Activated T-cell treated with anti-CD3 and anti-CD28 coated beads, Interleukin-2, amount 50 U/mL, for 4 hours (primary cell): ENCODE data around the gene IQGAP1. TPM values are rescaled to one million over a fixed set of nuclear protein-coding genes. Genes with fewer than 3 reads are reported as not detected.

Experiments used
- ATAC-seq, 2 donors: fragments of 200-7000 bp; cut with Tn5 transposase; one replicate each; pipeline ENCODE4 v1.10.0; 2021
- DNase-seq: peaks from one replicate; pipeline ENCODE4 v3.0.0-alpha.2; 2020
- H3K27me3 Mint-ChIP-seq: one replicate; pipeline ENCODE4 v1.8.0; 2021; ENCODE audit warnings: low read depth, mixed read lengths
- H3K36me3 Mint-ChIP-seq: one replicate; pipeline ENCODE4 v1.8.0; 2022; ENCODE audit warnings: mixed read lengths; ENCODE audit not compliant: insufficient read depth
- H3K4me1 Mint-ChIP-seq: one replicate; pipeline ENCODE4 v1.8.0; 2021; ENCODE audit warnings: low read depth, mixed read lengths
- H3K4me3 Mint-ChIP-seq: one replicate; pipeline ENCODE4 v1.8.0; 2021; ENCODE audit warnings: mild to moderate bottlenecking, moderate library complexity, mixed read lengths
- H3K9me3 Mint-ChIP-seq: one replicate; pipeline ENCODE4 v1.8.0; 2021; ENCODE audit warnings: mixed read lengths
- total RNA-seq, 3 donors: library from RNA; stranded (reverse); gene quantifications; one replicate each; pipeline ENCODE4 v1.2.1, GENCODE V29; 2021

Gene IQGAP1
- total RNA-seq, 3 donors from 2014 or later, result 83.1 to 96.0 (median 91.4) TPM

GRCh38 chr15:90354986-90355385, 33.1 kb upstream of the IQGAP1 start:
- DNase-seq (no peak), ATAC-seq (no peak)
- Mint-ChIP-seq H3K36me3 (no peaks in the 10 kb centered on the region), H3K4me3 (no peak overlapping the region), H3K27me3 (no peaks in the 10 kb centered on the region), H3K4me1 (peaks cover 10% of the 10 kb centered on the region), H3K9me3 (no peaks in the 10 kb centered on the region)

- no peaks in the 10 kb centered on the region for H3K36me3 Mint-ChIP-seq
- DNase-seq, result no peak
- ATAC-seq, result peak in 1 of 2 donors; percentile 54
- H3K9me3 Mint-ChIP-seq, result no peaks in the 10 kb centered on the region
- peaks cover 14% of the 10 kb centered on the region for H3K4me1 Mint-ChIP-seq
- no peaks in the 10 kb centered on the region for H3K27me3 Mint-ChIP-seq
- no peak overlapping the region for H3K4me3 Mint-ChIP-seq
Measured at GRCh38 chr15:90358124-90359033, 29.7 kb upstream of the IQGAP1 start.

- Mint-ChIP-seq H3K36me3 (no peaks in the 10 kb centered on the region), H3K4me1 (peaks cover 21% of the 10 kb centered on the region), H3K9me3 (no peaks in the 10 kb centered on the region), H3K27me3 (no peaks in the 10 kb centered on the region), H3K4me3 (no peak overlapping the region)
- ATAC-seq, result no peak
- no peak for DNase-seq
Measured at GRCh38 chr15:90360746-90361145, 27.3 kb upstream of the IQGAP1 start.

- Mint-ChIP-seq H3K27me3 (no peaks in the 10 kb centered on the region), H3K36me3 (no peaks in the 10 kb centered on the region), H3K4me3 (no peak overlapping the region), H3K9me3 (no peaks in the 10 kb centered on the region), H3K4me1 (peaks cover 21% of the 10 kb centered on the region)
- DNase-seq (no peak), ATAC-seq (no peak)
Measured at GRCh38 chr15:90362936-90363212, 25.2 kb upstream of the IQGAP1 start.

- Mint-ChIP-seq H3K4me1 (peaks cover 21% of the 10 kb centered on the region), H3K36me3 (no peaks in the 10 kb centered on the region), H3K27me3 (no peaks in the 10 kb centered on the region), H3K4me3 (no peak overlapping the region), H3K9me3 (no peaks in the 10 kb centered on the region)
- no peak for ATAC-seq
- no peak for DNase-seq
Measured at GRCh38 chr15:90364251-90364650, 23.8 kb upstream of the IQGAP1 start.

GRCh38 chr15:90365414-90366055, 22.5 kb upstream of the IQGAP1 start:
- ATAC-seq, result no peak
- H3K9me3 Mint-ChIP-seq, result no peaks in the 10 kb centered on the region
- H3K4me1 Mint-ChIP-seq, result peaks cover 23% of the 10 kb centered on the region
- no peaks in the 10 kb centered on the region for H3K27me3 Mint-ChIP-seq
- DNase-seq, result no peak
- H3K36me3 Mint-ChIP-seq, result no peaks in the 10 kb centered on the region
- H3K4me3 Mint-ChIP-seq, result no peak overlapping the region

GRCh38 chr15:90367576-90367975, 20.5 kb upstream of the IQGAP1 start:
- no peak for DNase-seq

GRCh38 chr15:90375071-90375470, 13.0 kb upstream of the IQGAP1 start:
- peaks cover 4% of the 10 kb centered on the region for H3K9me3 Mint-ChIP-seq
- DNase-seq (no peak), ATAC-seq (no peak)
- H3K36me3 Mint-ChIP-seq, result no peaks in the 10 kb centered on the region
- H3K4me1 Mint-ChIP-seq, result peaks cover 41% of the 10 kb centered on the region
- no peak overlapping the region for H3K4me3 Mint-ChIP-seq
- no peaks in the 10 kb centered on the region for H3K27me3 Mint-ChIP-seq

More at GRCh38 chr15:90367576-90367975, 20.5 kb upstream of the IQGAP1 start:
- Mint-ChIP-seq H3K36me3 (no peaks in the 10 kb centered on the region), H3K9me3 (no peaks in the 10 kb centered on the region), H3K4me3 (no peak overlapping the region), H3K4me1 (peaks cover 15% of the 10 kb centered on the region), H3K27me3 (no peaks in the 10 kb centered on the region)
- ATAC-seq, result no peak

GRCh38 chr15:90376789-90377188, 11.3 kb upstream of the IQGAP1 start:
- no peaks in the 10 kb centered on the region for H3K36me3 Mint-ChIP-seq
- no peaks in the 10 kb centered on the region for H3K27me3 Mint-ChIP-seq
- H3K9me3 Mint-ChIP-seq, result peaks cover 4% of the 10 kb centered on the region
- ATAC-seq (peak; percentile 86), DNase-seq (peak; percentile 46)
- H3K4me1 Mint-ChIP-seq, result peaks cover 43% of the 10 kb centered on the region
- H3K4me3 Mint-ChIP-seq, result peak overlapping the region; percentile 49

- H3K27me3 Mint-ChIP-seq, result no peaks in the 10 kb centered on the region
- ATAC-seq (no peak), DNase-seq (no peak)
- H3K4me3 Mint-ChIP-seq, result no peak overlapping the region
- H3K4me1 Mint-ChIP-seq, result peaks cover 43% of the 10 kb centered on the region
- H3K9me3 Mint-ChIP-seq, result peaks cover 4% of the 10 kb centered on the region
- H3K36me3 Mint-ChIP-seq, result no peaks in the 10 kb centered on the region
Measured at GRCh38 chr15:90379263-90379662, 8.8 kb upstream of the IQGAP1 start.

GRCh38 chr15:90381515-90381914, 6.5 kb upstream of the IQGAP1 start:
- Mint-ChIP-seq H3K27me3 (no peaks in the 10 kb centered on the region), H3K36me3 (no peaks in the 10 kb centered on the region), H3K9me3 (peaks cover 4% of the 10 kb centered on the region), H3K4me3 (no peak overlapping the region), H3K4me1 (peaks cover 28% of the 10 kb centered on the region)
- DNase-seq (no peak), ATAC-seq (no peak)

GRCh38 chr15:90382320-90382719, 5.7 kb upstream of the IQGAP1 start:
- no peak for ATAC-seq
- no peak overlapping the region for H3K4me3 Mint-ChIP-seq
- H3K36me3 Mint-ChIP-seq, result no peaks in the 10 kb centered on the region
- peaks cover 22% of the 10 kb centered on the region for H3K4me1 Mint-ChIP-seq
- peaks cover 4% of the 10 kb centered on the region for H3K9me3 Mint-ChIP-seq
- DNase-seq, result no peak
- no peaks in the 10 kb centered on the region for H3K27me3 Mint-ChIP-seq

GRCh38 chr15:90386221-90386620, 1.8 kb upstream of the IQGAP1 start:
- H3K4me1 Mint-ChIP-seq, result peaks cover 28% of the 10 kb centered on the region
- ATAC-seq (no peak), DNase-seq (no peak)
- no peak overlapping the region for H3K4me3 Mint-ChIP-seq
- peaks cover 9% of the 10 kb centered on the region for H3K36me3 Mint-ChIP-seq
- no peaks in the 10 kb centered on the region for H3K9me3 Mint-ChIP-seq
- H3K27me3 Mint-ChIP-seq, result no peaks in the 10 kb centered on the region

- Mint-ChIP-seq H3K9me3 (no peaks in the 10 kb centered on the region), H3K36me3 (peaks cover 29% of the 10 kb centered on the region), H3K4me1 (peaks cover 49% of the 10 kb centered on the region)
Measured at GRCh38 chr15:90388462-90389380, 679 bp downstream of the IQGAP1 start.

More at GRCh38 chr15:90388462-90389380, 679 bp downstream of the IQGAP1 start:
- Mint-ChIP-seq H3K4me3 (peak overlapping the region; percentile 87), H3K27me3 (no peaks in the 10 kb centered on the region)
- ATAC-seq, result peak; percentile 54 to 55
- peak; percentile 32 for DNase-seq
